ENCODE data around the gene KCNIP4.

DNA sequence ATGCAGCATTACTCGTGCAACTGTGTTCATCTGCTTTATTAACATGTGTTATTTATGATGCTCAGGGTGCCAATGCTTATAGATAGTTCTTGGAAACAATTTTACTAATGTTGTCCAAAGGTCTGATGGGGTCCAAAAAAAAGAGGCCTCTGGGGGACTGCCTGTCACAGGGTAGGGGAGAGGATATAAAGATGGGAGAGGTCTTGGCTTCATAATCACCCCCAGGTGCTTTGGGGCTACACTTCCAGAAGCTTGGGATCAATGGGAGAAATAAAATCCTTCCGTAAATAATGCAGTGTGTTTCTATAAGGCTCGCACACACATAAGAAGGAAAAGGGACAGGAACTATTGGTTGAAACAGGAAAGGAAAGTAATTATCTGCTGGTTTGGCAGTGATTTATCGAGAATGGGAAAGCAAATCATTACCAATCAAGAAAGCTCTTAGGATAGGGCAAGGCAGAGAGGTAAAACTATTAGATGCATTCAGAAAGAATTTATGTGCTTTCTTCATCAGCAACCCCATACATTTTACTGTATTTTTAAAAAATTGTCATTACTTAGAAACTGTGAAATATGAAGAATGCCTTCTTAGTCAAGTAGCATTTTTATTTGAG, 677.0 kb downstream of the KCNIP4 start:
- no peak for TF ChIP-seq YY1 (IDR thresholded peaks at IDR 0.05; ENCODE audit: insufficient read depth, insufficient read length)
- no peak for TF ChIP-seq SUZ12 (IDR thresholded peaks at IDR 0.05; ENCODE audit: extremely low read depth, insufficient read depth, insufficient read length)
